Endothelial cell of umbilical vein (primary cell): ENCODE measurements around the gene ZP4. TPM values are rescaled to one million over a fixed set of nuclear protein-coding genes. Genes with fewer than 3 reads are reported as not detected.
"Not testable (repeated sequence)": the region's sequence is repeated elsewhere in the genome, so short reads cannot be mapped to it uniquely, and the experiment has no call there.

Source experiments
- BruUV-seq: library from RNA; stranded (reverse); fragments of 400-500 nt; replicated peaks from 2 replicates; lab custom pipeline; 2021; lab: Mats Ljungman, UMichigan
- CTCF ChIA-PET: fragments of 300-600, 350-600 bp; sonication (Branson Sonifier 250); formaldehyde crosslinking; loops from one replicate; lab custom pipeline; 2021; ENCODE audit warnings: antibody characterized with exemption, inconsistent platforms; lab: Charles Lee
- POLR2A ChIA-PET: fragments of 300-600, 350-600 bp; sonication (Branson Sonifier 250); formaldehyde crosslinking; loops from one replicate; lab custom pipeline; 2021; ENCODE audit warnings: antibody characterized with exemption, inconsistent platforms; lab: Charles Lee
- DNase-seq: peaks from one replicate; pipeline ENCODE4 v3.0.0-alpha.2; 2011; ENCODE audit warnings: low read depth, low spot score
- FAIRE-seq: peaks from 2 replicates; lab custom pipeline; 2011; peaks lifted over from hg19 to GRCh38; lab: Jason Lieb, UNC
- H2AFZ ChIP-seq: 2 replicates; pipeline ENCODE4 v1.6.0; 2012; ENCODE audit warnings: low read depth, low read length, control low read depth, inconsistent platforms
- H3K27ac ChIP-seq: 2 replicates; pipeline ENCODE4 v1.5.1; 2011; ENCODE audit warnings: low read depth, mild to moderate bottlenecking, control low read depth, low read length, moderate library complexity; ENCODE audit not compliant: insufficient read depth
- H3K27me3 ChIP-seq, 2 experiments: 2 replicates each; pipeline versions ENCODE4 v1.6.0 to v1.6.1; 2011; ENCODE audit warnings: low read length in 2 of 2, mixed read lengths in 1 of 2; ENCODE audit not compliant: control insufficient read depth in 2 of 2, insufficient read depth in 2 of 2
- H3K36me3 ChIP-seq, 2 experiments: 2 replicates in 1 of 2; 3 replicates in 1 of 2; pipeline ENCODE4 v1.5.1; 2011; ENCODE audit warnings: low read length in 2 of 2, mild to moderate bottlenecking in 1 of 2, moderate library complexity in 1 of 2; ENCODE audit not compliant: control insufficient read depth in 2 of 2, insufficient read depth in 2 of 2; ENCODE audit errors: extremely low read depth in 1 of 2
- H3K4me1 ChIP-seq: 3 replicates; pipeline ENCODE4 v1.5.1; 2011; ENCODE audit warnings: mild to moderate bottlenecking, low read length; ENCODE audit not compliant: control insufficient read depth, insufficient read depth; ENCODE audit errors: extremely low read depth
- H3K4me2 ChIP-seq: 2 replicates; pipeline ENCODE4 v1.6.1; 2011; ENCODE audit warnings: low read length, control low read depth, mixed read lengths; ENCODE audit not compliant: insufficient read depth
- H3K4me3 ChIP-seq, 3 experiments: fragments of 200-600 bp in 1 of 3; sonication (generic), shearing (Covaris generic) in 1 of 3; replicated peaks in 1 of 3; 2 replicates each; pipeline ENCODE4 v1.5.1; 2011 to 2016; ENCODE audit warnings: control low read depth in 3 of 3, low read length in 3 of 3, mild to moderate bottlenecking in 2 of 3, inconsistent platforms in 1 of 3, low read depth in 1 of 3, moderate library complexity in 1 of 3; ENCODE audit not compliant: insufficient read depth in 1 of 3
- H3K79me2 ChIP-seq: 2 replicates; pipeline ENCODE4 v1.6.0; 2012; ENCODE audit warnings: low read length, inconsistent platforms; ENCODE audit not compliant: control insufficient read depth, insufficient read depth
- H3K9ac ChIP-seq: replicated peaks from 2 replicates; pipeline ENCODE3; 2011; ENCODE audit warnings: low read length, control low read depth; ENCODE audit not compliant: insufficient read depth; ENCODE audit errors: extremely low read depth
- H3K9me1 ChIP-seq: replicated peaks from 3 replicates; pipeline ENCODE4 v1.6.0; 2011; ENCODE audit warnings: mild to moderate bottlenecking, low read length; ENCODE audit not compliant: control insufficient read depth, insufficient read depth; ENCODE audit errors: extremely low read depth
- H3K9me3 ChIP-seq: replicated peaks from 2 replicates; pipeline ENCODE4 v1.5.1; 2012; ENCODE audit warnings: low read length, inconsistent platforms; ENCODE audit not compliant: control insufficient read depth, insufficient read depth
- H4K20me1 ChIP-seq: replicated peaks from 2 replicates; pipeline ENCODE3; 2011; ENCODE audit warnings: mild to moderate bottlenecking, low read length; ENCODE audit not compliant: control insufficient read depth, insufficient read depth; ENCODE audit errors: extremely low read depth
- CTCF ChIP-seq, 2 donors: IDR thresholded peaks; 1 replicate in 1 of 2; 2 replicates in 1 of 2; pipeline ENCODE4 v1.5.1; 2011; ENCODE audit warnings: low read length in 2 of 2, mild to moderate bottlenecking in 2 of 2, moderate library complexity in 2 of 2, control low read depth in 1 of 2, inconsistent platforms in 1 of 2, low read depth in 1 of 2; ENCODE audit not compliant: insufficient read depth in 1 of 2; ENCODE audit errors: extremely low read depth in 1 of 2
- FOS ChIP-seq: IDR thresholded peaks from 2 replicates; pipeline ENCODE4 v1.6.1; 2011; ENCODE audit warnings: mild to moderate bottlenecking, low read length, moderate library complexity, borderline replicate concordance; ENCODE audit not compliant: insufficient read depth
- dilution Hi-C: fragments of 300-500 bp; cut with MboI; formaldehyde crosslinking; loops from one replicate; pipeline ENCODE4 v1.15.0; 2019; ENCODE audit warnings: low sequenced_read_pairs; ENCODE audit not compliant: extremely low pct_ligation_motif_present
- intact Hi-C: fragments of 100-400 bp; cut with micrococcal nuclease; formaldehyde crosslinking; loops from one replicate; pipeline ENCODE4 v1.10.0; 2022
- polyA plus RNA-seq, 4 experiments: library from polyadenylated mRNA; depleted of rRNA in 3 of 4; stranded (reverse) in 3 of 4; unstranded in 1 of 4; fragments of >200 nt; gene quantifications; 2 replicates each; pipeline versions ENCODE4 v1.2.1 to v1.2.3, GENCODE V29; 2011 to 2012; ENCODE audit warnings: missing spikeins in 1 of 4
- total RNA-seq: library from RNA; stranded (reverse); gene quantifications from 2 replicates; pipeline ENCODE4 v1.2.3, GENCODE V29; 2021

The ZP4 gene
- total and polyA plus RNA-seq, 2 donors (not counting 3 experiments of a cell fraction or from before 2014, with no cell fraction given) = not detected

- no peak for TF ChIP-seq FOS
- TF ChIP-seq CTCF (IDR thresholded peaks at IDR 0.05; ENCODE audit: extremely low read depth in 1 of 2, insufficient read depth in 1 of 2, low read depth in 1 of 2, low read length in 2 of 2) = no peak
- dilution Hi-C loops = no loop called here
- intact Hi-C loops = no loop called here
- no peak for FAIRE-seq
- no peaks in the 10 kb centered on the region for H3K4me1 ChIP-seq
- no peaks in the 10 kb centered on the region for H3K27me3 ChIP-seq
- H3K9ac ChIP-seq = no peak overlapping the region
- no peaks in the 10 kb centered on the region for H3K36me3 ChIP-seq
- BruUV-seq = no TSS peak
- H2AFZ ChIP-seq = no peak overlapping the region
- no peak overlapping the region for H3K27ac ChIP-seq
- no peaks in the 10 kb centered on the region for H4K20me1 ChIP-seq
- H3K9me1 ChIP-seq = no peaks in the 10 kb centered on the region
- no peak overlapping the region for H3K4me3 ChIP-seq
- DNase-seq = no peak
- ChIA-PET CTCF (no interaction called here), POLR2A (no interaction called here)
- no peaks in the 10 kb centered on the region for H3K79me2 ChIP-seq
- H3K9me3 ChIP-seq = no peaks in the 10 kb centered on the region
- H3K4me2 ChIP-seq = no peak overlapping the region
Observed at GRCh38 chr1:237851210-237851845, 39.4 kb downstream of the ZP4 start.

DNA sequence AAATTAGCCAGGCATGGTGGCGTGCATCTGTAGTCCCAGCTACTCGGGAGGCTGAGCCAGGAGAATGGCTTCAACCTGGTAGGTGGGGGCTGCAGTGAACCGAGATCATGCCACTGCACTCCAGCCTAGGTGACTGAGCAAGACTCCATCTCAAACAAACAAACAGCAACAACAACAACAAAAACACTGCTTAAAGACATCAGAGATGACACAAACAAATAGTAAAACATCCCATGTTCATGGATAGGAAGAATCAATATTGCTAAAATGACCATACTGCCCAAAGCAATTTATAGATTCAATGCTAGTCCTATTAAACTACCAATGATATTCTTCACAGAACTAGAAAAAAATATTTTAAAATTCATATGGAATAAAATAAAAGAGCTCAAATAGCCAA lies 47.2 kb downstream of the ZP4 start:
- intact Hi-C loops, H3K9ac ChIP-seq, H3K4me2 ChIP-seq, BruUV-seq, POLR2A ChIA-PET, FAIRE-seq, H3K27me3 ChIP-seq, H3K9me1 ChIP-seq, DNase-seq, H4K20me1 ChIP-seq, CTCF ChIA-PET, H3K36me3 ChIP-seq, H3K9me3 ChIP-seq, H2AFZ ChIP-seq, dilution Hi-C loops, H3K4me1 ChIP-seq, H3K4me3 ChIP-seq, H3K79me2 ChIP-seq, H3K27ac ChIP-seq: not testable (repeated sequence)
